Kasumi-1 (cell line): Measurements from ENCODE around the gene CCDC192.

Experiments used
- DNase-seq, 2 experiments: peaks; one replicate each; lab custom pipeline; 2025; lab: John Stamatoyannopoulos, UW

Gene CCDC192

DNA sequence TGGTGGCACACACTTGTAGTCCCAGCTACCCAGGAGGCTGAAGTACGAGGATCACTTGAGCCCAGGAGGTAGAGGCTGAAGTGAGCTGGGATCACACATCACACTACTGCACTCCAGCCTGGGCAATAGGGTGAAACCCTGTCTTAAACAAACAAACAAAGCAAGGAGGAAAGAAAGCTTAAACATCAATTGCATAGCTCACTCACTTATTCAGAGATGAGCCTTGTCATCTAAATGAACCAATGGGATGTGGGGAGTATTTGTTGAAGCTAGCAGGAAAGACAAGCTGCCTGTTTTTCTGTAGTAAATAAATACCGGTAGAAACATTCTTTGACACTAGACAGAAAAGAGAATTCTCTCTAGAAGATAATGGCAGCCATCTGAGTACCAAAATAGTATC is 219.4 kb downstream of the CCDC192 start:
- DNase-seq = no peak

DNA sequence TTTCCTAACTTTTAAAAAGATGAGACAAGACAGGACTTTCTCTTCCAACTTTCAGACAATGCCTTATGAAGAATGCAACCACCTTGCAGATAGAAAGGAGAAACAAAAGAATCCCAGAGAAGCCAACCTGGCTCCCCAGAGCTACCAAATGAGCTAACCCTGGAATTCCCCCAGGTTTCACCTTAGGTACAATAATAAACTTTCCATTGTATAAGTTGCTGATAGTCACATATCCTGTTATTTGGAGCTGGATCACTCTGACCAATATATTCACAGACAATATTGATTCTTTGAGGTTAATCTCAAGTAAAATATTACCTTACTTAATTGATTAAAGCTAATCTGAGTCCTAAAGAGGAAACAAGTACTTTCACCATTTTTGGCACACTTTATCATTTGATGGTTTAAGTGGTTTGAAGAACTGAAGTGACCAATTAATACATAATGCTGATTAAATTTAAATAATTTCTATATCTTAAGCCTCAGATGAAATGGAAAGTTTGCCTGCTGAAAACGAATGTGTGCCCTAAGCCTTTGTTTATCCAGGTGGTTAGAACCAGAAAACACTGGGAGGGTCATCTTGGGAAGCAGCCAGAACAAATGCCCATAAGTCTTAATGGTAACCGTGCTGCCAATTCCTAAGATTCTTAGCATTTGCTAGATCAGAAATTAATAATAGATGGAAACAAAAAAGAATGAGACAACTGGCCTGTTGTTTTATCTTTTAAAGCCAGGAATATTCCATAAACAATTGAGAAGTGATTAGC is 220.8 kb downstream of the CCDC192 start:
- DNase-seq = no peak

DNA sequence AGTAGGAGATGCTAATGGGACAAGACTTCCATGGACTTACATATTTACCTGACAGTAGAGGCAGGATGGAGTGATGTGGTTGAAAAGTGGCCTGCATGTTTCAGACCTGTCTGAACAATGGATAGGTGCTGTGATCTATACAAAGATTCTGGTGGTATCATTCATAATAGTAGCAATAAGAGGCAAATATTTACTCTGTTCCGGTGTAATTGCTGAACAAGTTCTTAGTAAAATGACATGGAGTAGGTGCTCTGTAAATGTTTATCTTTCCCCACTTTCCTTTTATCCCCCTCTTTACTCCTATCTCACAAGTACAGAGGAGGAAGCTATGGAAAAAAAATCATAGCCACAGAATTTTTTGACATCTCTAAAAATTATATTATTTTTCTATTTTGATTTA is 221.4 kb downstream of the CCDC192 start:
- DNase-seq = no peak

- no peak for DNase-seq
Measured at GRCh38 chr5:127925916-127926315, 222.7 kb downstream of the CCDC192 start.

- no peak for DNase-seq
Measured at GRCh38 chr5:127926974-127927373, 223.8 kb downstream of the CCDC192 start.

- DNase-seq = no peak
Measured at GRCh38 chr5:127928053-127928452, 224.9 kb downstream of the CCDC192 start.

- no peak for DNase-seq
Measured at GRCh38 chr5:127930311-127930710, 227.1 kb downstream of the CCDC192 start.

- DNase-seq = no peak
Measured at GRCh38 chr5:127931396-127931795, 228.2 kb downstream of the CCDC192 start.

DNA sequence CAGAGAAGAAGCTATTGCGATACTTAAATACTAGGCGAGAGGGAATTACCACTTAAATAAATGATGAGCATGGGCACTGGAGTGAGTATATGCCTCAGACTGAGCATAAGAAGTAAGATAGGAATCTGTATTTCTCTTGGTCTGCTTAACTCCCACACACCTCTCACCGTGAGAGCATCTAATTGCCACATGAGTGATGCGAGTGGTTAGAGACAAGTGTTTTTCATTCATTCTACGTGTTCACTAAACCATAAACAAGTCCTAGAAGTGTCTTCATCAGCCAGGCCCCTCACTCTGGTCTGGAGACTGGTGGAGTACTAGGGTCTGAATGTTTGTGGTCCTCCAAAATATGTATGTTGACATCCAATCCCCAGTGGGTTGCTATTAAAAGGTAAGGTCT is 230.2 kb downstream of the CCDC192 start:
- DNase-seq = no peak

DNA sequence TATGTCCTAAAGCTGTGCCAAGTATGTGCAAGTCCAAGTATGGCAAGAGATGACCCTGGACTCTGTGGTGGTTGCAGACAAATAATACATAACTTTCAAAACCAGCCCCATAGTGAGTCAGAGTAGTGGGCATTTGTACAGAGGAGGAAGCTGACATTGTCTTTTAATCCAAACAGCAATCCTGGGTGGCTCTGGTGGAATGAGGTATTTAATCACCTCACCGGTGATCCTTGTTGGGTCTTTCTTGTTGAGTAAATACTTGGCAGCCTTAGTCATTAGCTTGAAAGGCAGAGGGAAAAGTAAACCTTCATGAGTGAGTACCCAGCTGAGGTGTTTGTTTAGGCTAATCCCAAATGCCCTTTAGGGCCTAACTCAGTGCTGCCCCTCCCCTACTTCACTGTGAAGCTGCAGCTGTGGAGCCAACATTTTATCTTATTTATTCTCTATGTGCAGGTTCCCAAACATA is 231.6 kb downstream of the CCDC192 start:
- no peak for DNase-seq

DNA sequence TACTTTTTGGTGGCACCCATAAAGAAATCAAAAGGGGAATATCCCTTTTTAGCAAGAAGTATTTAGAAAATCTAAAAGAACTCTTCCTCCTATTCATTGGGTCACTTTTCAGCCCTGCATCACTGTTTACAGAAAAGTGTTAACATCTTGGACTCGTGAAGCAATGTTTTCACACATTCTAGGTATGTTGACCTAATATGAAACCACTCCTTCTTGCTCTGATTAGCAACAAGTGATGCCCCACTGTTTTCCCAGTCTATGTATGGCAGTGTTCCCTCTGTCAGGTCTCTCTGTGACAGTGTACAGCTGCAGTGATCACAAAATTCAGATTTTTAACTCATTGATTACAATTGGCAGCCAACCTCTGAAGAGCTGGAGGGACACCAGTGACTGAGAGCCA is 232.2 kb downstream of the CCDC192 start:
- DNase-seq = no peak

GRCh38 chr5:127936439-127936972 is 233.3 kb downstream of the CCDC192 start:
- DNase-seq = no peak

GRCh38 chr5:127938746-127939145 is 235.6 kb downstream of the CCDC192 start:
- DNase-seq = no peak

- no peak for DNase-seq
Measured at GRCh38 chr5:127940854-127941253, 237.7 kb downstream of the CCDC192 start.

DNA sequence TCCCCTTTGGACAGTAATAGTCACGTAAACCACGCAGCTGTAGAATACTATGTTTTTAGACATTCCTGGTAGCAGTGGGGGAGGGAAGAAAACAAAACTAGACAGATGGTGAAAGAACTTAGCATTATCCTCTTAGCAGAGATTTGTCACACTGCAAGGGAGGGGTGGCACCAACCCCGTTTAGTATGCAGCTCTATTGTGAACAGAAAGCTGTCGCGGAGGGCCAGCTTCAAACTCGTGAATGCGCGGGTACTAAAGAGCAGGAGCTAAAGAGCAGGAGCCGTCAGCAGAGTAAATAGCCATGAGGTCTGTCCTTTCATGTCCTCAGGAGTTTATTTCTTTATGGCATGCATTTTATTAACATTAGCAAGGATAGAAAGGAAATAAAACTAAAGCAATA is 238.5 kb downstream of the CCDC192 start:
- DNase-seq = no peak

- no peak for DNase-seq
Measured at GRCh38 chr5:127942246-127943060, 239.3 kb downstream of the CCDC192 start.

- no peak for DNase-seq
Measured at GRCh38 chr5:127943061-127943371, 239.8 kb downstream of the CCDC192 start.

DNA sequence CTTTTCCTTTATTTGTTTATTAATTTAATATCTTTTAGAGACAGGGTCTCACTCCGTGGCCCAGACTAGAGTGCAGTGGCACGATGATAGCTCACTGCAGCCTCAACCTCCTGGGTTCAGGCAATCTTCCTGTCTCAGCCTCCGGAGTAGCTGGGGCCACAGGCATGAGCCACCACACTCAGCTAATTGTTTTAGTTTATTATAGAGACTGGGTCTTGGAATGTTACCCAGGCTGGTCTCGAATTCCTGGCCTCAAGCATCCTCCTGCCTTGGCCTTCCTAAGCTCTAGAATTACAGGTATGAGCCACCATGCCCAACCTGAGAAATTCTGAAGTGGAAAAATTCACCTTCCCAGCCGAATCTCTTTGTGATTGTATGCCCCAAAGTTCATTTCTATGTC is 240.9 kb downstream of the CCDC192 start:
- no peak for DNase-seq

DNA sequence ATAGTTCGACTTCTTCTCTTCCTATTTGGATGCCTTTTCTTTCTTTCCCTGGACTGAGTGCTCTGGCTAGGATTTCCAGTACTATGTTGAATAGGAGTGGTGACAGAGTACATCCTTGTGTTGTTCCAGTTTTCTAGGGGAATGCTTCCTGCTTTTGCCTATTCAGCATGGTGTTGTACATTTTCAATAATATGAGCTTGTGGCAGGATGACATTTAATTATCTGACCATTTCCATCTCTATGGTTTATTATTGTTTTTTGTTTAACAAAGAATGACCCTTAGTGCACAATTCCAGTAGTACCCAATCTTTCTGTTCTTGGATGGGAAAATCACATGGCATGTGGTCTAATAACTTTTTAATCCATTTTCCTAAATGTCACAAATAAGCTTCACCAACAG is 244.8 kb downstream of the CCDC192 start:
- DNase-seq = no peak

DNA sequence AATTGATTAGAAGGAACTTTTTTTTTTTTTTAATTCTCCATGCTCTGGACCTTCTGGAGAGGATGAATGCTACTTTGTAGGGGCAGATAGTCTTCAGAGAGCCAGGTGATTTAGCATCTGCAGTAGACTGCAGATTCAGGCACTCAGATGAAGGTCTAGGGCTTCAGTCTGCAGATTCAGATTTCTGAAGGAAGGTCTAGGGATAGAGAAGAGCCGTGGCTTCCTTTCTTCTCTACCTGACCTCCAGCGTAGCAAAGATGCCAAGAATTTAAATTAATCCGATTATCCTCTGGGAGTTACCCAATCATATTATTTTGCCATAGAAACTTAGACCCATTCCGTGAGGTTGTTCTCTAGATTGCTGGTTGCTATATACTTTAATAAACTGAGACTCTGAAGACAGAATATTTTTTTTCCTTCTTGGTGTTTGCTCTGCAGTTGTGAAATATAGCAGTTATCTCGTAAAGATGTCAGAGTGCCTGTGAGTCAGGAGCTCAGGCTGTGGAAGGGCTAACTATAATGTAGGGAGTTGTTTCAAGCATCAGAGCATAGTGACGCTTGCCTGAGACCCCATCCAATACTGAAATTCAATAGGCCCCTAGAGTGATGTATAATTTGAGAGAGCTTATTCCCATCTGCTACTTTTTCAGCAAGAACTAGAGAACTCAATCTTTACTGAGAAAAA is 247.7 kb downstream of the CCDC192 start:
- DNase-seq = no peak

- DNase-seq = no peak
Measured at GRCh38 chr5:127951791-127952190, 248.6 kb downstream of the CCDC192 start.

- DNase-seq = no peak
Measured at GRCh38 chr5:127957183-127957582, 254.0 kb downstream of the CCDC192 start.
